ENCODE data around the gene HOGA1. TPM values are rescaled to one million over a fixed set of nuclear protein-coding genes. Genes with fewer than 3 reads are reported as not detected.
"Not testable (repeated sequence)": the region's sequence is repeated elsewhere in the genome, so short reads cannot be mapped to it uniquely, and the experiment has no call there.

Gene HOGA1
- total RNA-seq, 4 donors from 2014 or later = 0.67 to 4.5 (median 0.93) TPM

- H3K36me3 ChIP-seq = no peaks in the 10 kb centered on the region
- H3K4me3 ChIP-seq (replicated peaks in 1 of 3) = peak within 1 kb of the TSS; percentile 78 to 95 (median 88)
- intact Hi-C loops (cut with DNase I) = no loop called here
Measured at GRCh38 chr10:97640174-97640867, 56.1 kb downstream of the HOGA1 start, which contains the start of gene PI4K2A. Gene PI4K2A, plus strand, starts transcription at chr10:97640671. Its CDS starts 72 bp downstream, at chr10:97640743.

DNA sequence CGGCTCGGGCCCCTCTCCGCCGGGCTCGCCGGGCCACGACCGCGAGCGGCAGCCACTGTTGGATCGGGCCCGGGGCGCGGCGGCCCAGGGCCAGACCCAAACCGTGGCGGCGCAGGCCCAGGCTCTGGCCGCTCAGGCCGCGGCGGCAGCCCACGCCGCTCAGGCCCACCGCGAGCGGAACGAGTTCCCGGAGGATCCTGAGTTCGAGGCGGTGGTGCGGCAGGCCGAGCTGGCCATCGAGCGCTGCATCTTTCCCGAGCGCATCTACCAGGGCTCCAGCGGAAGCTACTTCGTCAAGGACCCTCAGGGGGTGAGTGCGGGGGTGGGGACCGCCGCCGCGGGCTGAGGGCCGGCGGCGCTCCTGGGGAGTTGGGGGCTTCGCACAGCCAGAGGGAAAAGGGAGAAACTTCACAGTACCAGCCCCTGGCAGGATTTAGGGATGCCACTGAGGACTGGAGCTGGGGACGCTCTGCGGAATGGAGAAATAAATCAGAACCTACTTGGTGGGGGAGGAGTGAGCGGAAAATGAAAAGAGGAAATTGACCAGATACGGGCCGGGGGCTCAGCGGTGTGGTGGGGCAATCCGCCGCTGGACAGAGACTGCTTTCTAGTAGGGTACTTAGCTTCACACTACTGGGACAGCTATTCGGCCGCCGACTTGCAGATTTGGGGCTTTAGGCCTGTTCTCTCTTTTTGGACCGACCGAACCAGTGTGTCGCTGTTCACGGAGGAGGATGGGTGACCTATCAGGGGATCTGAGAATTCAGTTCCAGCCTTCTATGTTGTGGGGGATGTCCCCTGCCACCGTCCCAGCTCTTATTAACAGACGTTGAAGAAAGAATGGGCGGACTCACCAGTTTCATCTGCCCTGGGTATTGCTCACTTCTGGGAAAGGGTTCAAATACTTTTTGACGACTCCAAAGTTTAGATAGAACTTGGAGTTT lies 57.0 kb downstream of the HOGA1 start:
- Histone ChIP-seq H3K27me3 (no peaks in the 10 kb centered on the region), H3K4me1 (peaks cover 11 to 18% of the 10 kb centered on the region in 2 donors), H3K36me3 (no peaks in the 10 kb centered on the region), H3K9me3 (no peaks in the 10 kb centered on the region), H3K4me3 (replicated peaks in 1 of 3) (peak overlapping the region; percentile 78 to 95 (median 88)), H3K27ac (peak overlapping the region; percentile 45 to 81 (median 78))
- intact Hi-C loops (cut with DNase I) = no loop called here
- 1 to 3% methylated on average over 31 to 36 of the region's 67 CpGs for WGBS, 2 donors
- TF ChIP-seq CTCF (IDR thresholded peaks at IDR 0.05) (no peak), POLR2A (IDR thresholded peaks at IDR 0.05) (no peak)
- DNase-seq = peak; percentile 9 to 36

More at GRCh38 chr10:97640174-97640867, 56.1 kb downstream of the HOGA1 start, which contains the start of gene PI4K2A:
- Histone ChIP-seq H3K27ac (peak within 1 kb of the TSS; percentile 45 to 81 (median 78)), H3K4me1 (peaks cover 11 to 18% of the 10 kb centered on the region in 2 donors), H3K27me3 (no peaks in the 10 kb centered on the region), H3K9me3 (no peaks in the 10 kb centered on the region)
- 4 to 14% methylated on average over 6 to 28 of the region's 54 CpGs for WGBS, 2 donors
- TF ChIP-seq CTCF (IDR thresholded peaks at IDR 0.05) = no peak
- TF ChIP-seq POLR2A (IDR thresholded peaks at IDR 0.05) = peak; percentile 2 to 93
- peak; percentile 99 to 100 for DNase-seq

DNA sequence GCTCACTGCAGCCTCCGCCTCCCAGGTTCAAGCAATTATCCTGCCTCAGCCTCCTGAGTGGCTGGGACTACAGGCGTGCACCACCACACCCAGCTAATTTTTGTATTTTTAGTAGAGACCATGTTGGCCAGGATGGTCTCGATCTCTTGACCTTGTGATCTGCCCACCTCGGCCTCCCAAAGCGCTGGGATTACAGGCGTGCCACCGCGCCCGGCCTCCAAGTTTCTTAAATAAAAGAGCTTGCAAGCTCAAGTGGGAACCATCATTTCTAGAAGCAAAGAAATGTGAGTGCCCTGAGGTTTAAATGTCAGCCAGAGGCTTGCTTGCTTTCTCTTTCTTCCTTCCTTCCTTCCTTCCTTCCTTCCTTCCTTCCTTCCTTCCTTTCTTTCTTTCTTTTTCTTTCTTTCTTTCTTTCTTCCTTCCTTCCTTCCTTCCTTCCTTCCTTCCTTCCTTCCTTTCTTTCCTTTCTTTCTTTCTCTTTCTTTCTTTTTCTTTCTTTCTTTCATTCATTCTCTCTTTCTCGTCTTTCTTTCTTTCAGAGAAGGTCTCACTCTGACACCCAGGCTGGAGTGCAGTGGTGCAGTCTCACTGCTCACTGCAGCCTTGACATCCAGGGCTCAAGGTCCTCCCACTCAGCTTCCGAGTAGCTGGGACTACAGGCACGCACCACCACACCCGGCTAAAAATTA lies 58.4 kb downstream of the HOGA1 start:
- 95 to 96% methylated on average over 13 of the region's 13 CpGs for WGBS, 2 donors
- H3K27me3 ChIP-seq; DNase-seq; H3K4me3 ChIP-seq (replicated peaks in 1 of 3); H3K27ac ChIP-seq; intact Hi-C loops (cut with DNase I); H3K36me3 ChIP-seq; H3K9me3 ChIP-seq: not testable (repeated sequence)
- peaks cover 17 to 18% of the 10 kb centered on the region in 2 donors for H3K4me1 ChIP-seq

DNA sequence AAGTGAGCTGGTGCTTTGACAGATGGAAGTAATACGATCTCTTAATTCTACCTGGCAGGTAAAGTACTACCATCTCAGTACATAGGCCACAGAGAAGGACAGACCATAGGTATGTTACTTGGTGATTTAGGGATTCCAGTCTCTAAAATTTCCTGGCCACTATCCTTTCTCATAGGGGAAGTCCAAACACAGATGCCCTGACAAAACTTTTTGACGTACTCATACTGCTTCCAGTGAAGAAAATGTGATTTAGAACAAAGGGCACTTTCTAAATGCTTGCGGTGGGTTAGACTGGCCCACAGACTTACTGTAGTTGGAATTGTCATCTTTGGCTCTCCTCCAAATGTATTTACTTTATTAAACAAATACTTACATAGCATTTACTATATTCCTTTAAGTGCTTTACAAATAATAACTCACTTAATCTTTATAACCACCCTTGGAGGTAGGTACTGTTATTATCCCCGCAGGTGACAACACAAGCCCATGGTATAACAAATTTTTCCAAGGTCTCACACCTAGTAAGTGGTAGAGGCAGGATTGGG lies 59.3 kb downstream of the HOGA1 start:
- intact Hi-C loops (cut with DNase I) = no loop called here
- 95 to 97% methylated on average over 4 of the region's 4 CpGs for WGBS, 2 donors

More for the DNA sequence above, 59.3 kb downstream of the HOGA1 start:
- H3K4me3 ChIP-seq (replicated peaks in 1 of 3) = no peak overlapping the region
- no peak overlapping the region for H3K27ac ChIP-seq
- no peak for TF ChIP-seq POLR2A (IDR thresholded peaks at IDR 0.05)
- no peak for TF ChIP-seq CTCF (IDR thresholded peaks at IDR 0.05)
- no peaks in the 10 kb centered on the region for H3K27me3 ChIP-seq
- no peaks in the 10 kb centered on the region for H3K36me3 ChIP-seq
- DNase-seq = no peak
- peaks cover 18 to 21% of the 10 kb centered on the region in 2 donors for H3K4me1 ChIP-seq
- no peaks in the 10 kb centered on the region for H3K9me3 ChIP-seq
